ENCODE data around the gene ALDH1B1.

ALDH1B1 gene

GRCh38 chr9:38392235-38393127 is at the start of gene ALDH1B1:
Gene ALDH1B1 (plus strand): TSS chr9:38392702. CDS start chr9:38395749, 3,047 bp downstream.
- DNase-seq (ENCODE audit: low spot score), result peak; percentile 86

GRCh38 chr9:38343037-38343436 is 49.5 kb upstream of the ALDH1B1 start:
- no peak for DNase-seq (ENCODE audit: low spot score)

GRCh38 chr9:38343552-38343951 is 49.0 kb upstream of the ALDH1B1 start:
- no peak for DNase-seq (ENCODE audit: low spot score)

GRCh38 chr9:38344566-38345324 is 47.8 kb upstream of the ALDH1B1 start:
- no peak for DNase-seq (ENCODE audit: low spot score)

- DNase-seq (ENCODE audit: low spot score), result no peak
Measured at GRCh38 chr9:38345851-38346755, 46.4 kb upstream of the ALDH1B1 start.

- DNase-seq (ENCODE audit: low spot score), result no peak
Measured at GRCh38 chr9:38346811-38347210, 45.7 kb upstream of the ALDH1B1 start.

GRCh38 chr9:38347271-38347671 is 45.2 kb upstream of the ALDH1B1 start:
- no peak for DNase-seq (ENCODE audit: low spot score)

GRCh38 chr9:38347946-38348345 is 44.6 kb upstream of the ALDH1B1 start:
- no peak for DNase-seq (ENCODE audit: low spot score)

- DNase-seq (ENCODE audit: low spot score), result no peak
Measured at GRCh38 chr9:38350529-38350928, 42.0 kb upstream of the ALDH1B1 start.

GRCh38 chr9:38352530-38353328 is 39.8 kb upstream of the ALDH1B1 start:
- no peak for DNase-seq (ENCODE audit: low spot score)

GRCh38 chr9:38355115-38355514 is 37.4 kb upstream of the ALDH1B1 start:
- DNase-seq (ENCODE audit: low spot score), result no peak

- DNase-seq (ENCODE audit: low spot score), result no peak
Measured at GRCh38 chr9:38355517-38356120, 36.9 kb upstream of the ALDH1B1 start.

- no peak for DNase-seq (ENCODE audit: low spot score)
Measured at GRCh38 chr9:38356851-38357250, 35.7 kb upstream of the ALDH1B1 start.

GRCh38 chr9:38357350-38358114 is 35.0 kb upstream of the ALDH1B1 start:
- DNase-seq (ENCODE audit: low spot score), result no peak

GRCh38 chr9:38358390-38359296 is 33.9 kb upstream of the ALDH1B1 start:
- no peak for DNase-seq (ENCODE audit: low spot score)

GRCh38 chr9:38359297-38359653 is 33.2 kb upstream of the ALDH1B1 start:
- DNase-seq (ENCODE audit: low spot score), result no peak

- DNase-seq (ENCODE audit: low spot score), result no peak
Measured at GRCh38 chr9:38359689-38360385, 32.7 kb upstream of the ALDH1B1 start.

- DNase-seq (ENCODE audit: low spot score), result no peak
Measured at GRCh38 chr9:38360839-38361472, 31.5 kb upstream of the ALDH1B1 start.
